K562 (cell line): ENCODE data around the gene YAE1. TPM values are rescaled to one million over a fixed set of nuclear protein-coding genes. Genes with fewer than 3 reads are reported as not detected.

ENCODE experiments used
- DDX20 ChIP-seq: fragments of 450-650 bp; IDR thresholded peaks from 2 replicates; pipeline ENCODE4 v1.6.1; 2016; ENCODE audit warnings: missing genetic modification characterization, low read depth, mild to moderate bottlenecking, missing compliant biosample characterization, moderate library complexity
- E2F4 ChIP-seq: sonication (generic); formaldehyde crosslinking; IDR thresholded peaks from 2 replicates; pipeline ENCODE4 v1.8.0; 2022; ENCODE audit warnings: mild to moderate bottlenecking, low read depth, missing genetic modification reagents
- EZH2 ChIP-seq: IDR thresholded peaks from 2 replicates; pipeline ENCODE4 v1.6.1; 2012; ENCODE audit warnings: low read depth, mild to moderate bottlenecking, inconsistent platforms, low read length, borderline replicate concordance
- GTF2A2 ChIP-seq: IDR thresholded peaks from 2 replicates; pipeline ENCODE4 v1.6.1; 2016; ENCODE audit warnings: mild to moderate bottlenecking, missing genetic modification characterization, missing compliant biosample characterization
- JUNB ChIP-seq: fragments of 450-650 bp; formaldehyde crosslinking; conservative IDR thresholded peaks from 2 replicates; pipeline ENCODE4 v1.4.0; 2020; ENCODE audit warnings: mild to moderate bottlenecking
- NR1H2 ChIP-seq: sonication (generic); formaldehyde crosslinking; IDR thresholded peaks from 2 replicates; pipeline ENCODE4 v1.4.0; 2020; ENCODE audit warnings: mild to moderate bottlenecking, missing genetic modification reagents
- NR2C1 ChIP-seq, 2 experiments: fragments of 450-650 bp; IDR thresholded peaks; 2 replicates each; pipeline ENCODE4 v1.6.1; 2017; ENCODE audit warnings: mild to moderate bottlenecking in 2 of 2, antibody characterized with exemption in 1 of 2, inconsistent platforms in 1 of 2, missing compliant biosample characterization in 1 of 2, missing genetic modification characterization in 1 of 2
- SAFB ChIP-seq: fragments of 200-400 bp; formaldehyde crosslinking; IDR thresholded peaks from 2 replicates; pipeline ENCODE4 v1.6.1; 2017; ENCODE audit warnings: low read depth, low read length, borderline replicate concordance
- SMAD3 ChIP-seq: fragments of 450-650 bp; formaldehyde crosslinking; conservative IDR thresholded peaks from 2 replicates; pipeline ENCODE4 v1.4.0; 2020; ENCODE audit warnings: mild to moderate bottlenecking
- SMARCE1 ChIP-seq: fragments of 450-650 bp; IDR thresholded peaks from 2 replicates; pipeline ENCODE4 v1.7.1; 2016; ENCODE audit warnings: mild to moderate bottlenecking
- STAT5A ChIP-seq: IDR thresholded peaks from 2 replicates; pipeline ENCODE4 v1.6.1; 2012; ENCODE audit warnings: low read length, inconsistent platforms, borderline replicate concordance
- ZBTB33 ChIP-seq: sonication (generic); formaldehyde crosslinking; IDR thresholded peaks from 2 replicates; pipeline ENCODE4 v1.8.1; 2023; ENCODE audit warnings: mild to moderate bottlenecking, missing genetic modification reagents
- ZBTB8A ChIP-seq: fragments of 450-650 bp; IDR thresholded peaks from 2 replicates; pipeline ENCODE4 v1.6.1; 2018; ENCODE audit warnings: mild to moderate bottlenecking, moderate library complexity; ENCODE audit not compliant: partially characterized antibody
- ZKSCAN1 ChIP-seq: fragments of 150-350 bp; IDR thresholded peaks from 2 replicates; pipeline ENCODE4 v1.6.1; 2016; ENCODE audit warnings: low read depth, low read length
- ZKSCAN3 ChIP-seq: fragments of 250-450 bp; sonication (Bioruptor Pico); IDR thresholded peaks from 2 replicates; pipeline ENCODE4 v1.4.0; 2020
- ZNF121 ChIP-seq: sonication (generic); formaldehyde crosslinking; conservative IDR thresholded peaks from 2 replicates; pipeline ENCODE4 v1.8.0; 2022; ENCODE audit warnings: missing genetic modification reagents
- ZNF431 ChIP-seq: sonication (generic); formaldehyde crosslinking; IDR thresholded peaks from 2 replicates; pipeline ENCODE4 v1.8.0; 2022; ENCODE audit warnings: mild to moderate bottlenecking, missing genetic modification reagents
- ZNF507 ChIP-seq: conservative IDR thresholded peaks from 2 replicates; pipeline ENCODE4 v1.6.1; 2017; ENCODE audit warnings: missing genetic modification characterization, missing compliant biosample characterization
- ZNF764 ChIP-seq: fragments of 250-450 bp; sonication (Bioruptor Pico); IDR thresholded peaks from 2 replicates; pipeline ENCODE4 v1.4.0; 2020; ENCODE audit warnings: low read depth, mild to moderate bottlenecking, moderate library complexity
- polyA plus RNA-seq, 8 experiments: library from polyadenylated mRNA; depleted of rRNA in 4 of 8; stranded (reverse) in 5 of 8; unstranded in 3 of 8; fragments of >200 nt; fragmentation: Nextera tagmentation in 2 of 8; fragmentation: Illumina TruSeq in 1 of 8; extraction: Ambion mirVana in 2 of 8; extraction: Trizol in 1 of 8; gene quantifications; 2 replicates each; pipeline versions ENCODE4 v1.2.1 to v1.2.3, GENCODE V29; 2011 to 2014; ENCODE audit warnings: inconsistent platforms in 1 of 8, missing spikeins in 1 of 8
- total RNA-seq, 7 experiments: library from RNA; depleted of rRNA in 6 of 7; stranded (reverse); fragments of >200 nt in 6 of 7; fragmentation: Illumina TruSeq in 2 of 7; extraction: Trizol in 2 of 7; gene quantifications; 2 replicates each; pipeline versions ENCODE4 v1.2.1 to v1.2.3, GENCODE V29; 2011 to 2021; ENCODE audit warnings: low replicate concordance in 1 of 7
- TF ChIP-seq, protein P1 (sequence below): fragments of 200-800 bp; sonication (Bioruptor generic); IDR thresholded peaks from 2 replicates; pipeline ENCODE4 v1.6.1; 2016; ENCODE audit warnings: missing genetic modification characterization, missing compliant biosample characterization

The YAE1 gene
- total and polyA plus RNA-seq, 9 of the 15 experiments (the other 6 are each of a cell fraction or from before 2014, with no cell fraction given), result 15.2 to 63.4 (median 30.1) TPM

GRCh38 chr7:39580149-39580874, 14.1 kb downstream of the YAE1 start (continued):
- 0 out of 2 replicates have a peak, but pooled peaks have one; percentile 12 for TF ChIP-seq ZBTB33
- TF ChIP-seq SMARCE1, result no peak
- TF ChIP-seq EZH2, result no peak
- no peak for TF ChIP-seq ZBTB8A
- no peak for TF ChIP-seq STAT5A
- no peak for TF ChIP-seq ZNF764 (CRISPR knock-in tag)
- TF ChIP-seq, protein P1, sequence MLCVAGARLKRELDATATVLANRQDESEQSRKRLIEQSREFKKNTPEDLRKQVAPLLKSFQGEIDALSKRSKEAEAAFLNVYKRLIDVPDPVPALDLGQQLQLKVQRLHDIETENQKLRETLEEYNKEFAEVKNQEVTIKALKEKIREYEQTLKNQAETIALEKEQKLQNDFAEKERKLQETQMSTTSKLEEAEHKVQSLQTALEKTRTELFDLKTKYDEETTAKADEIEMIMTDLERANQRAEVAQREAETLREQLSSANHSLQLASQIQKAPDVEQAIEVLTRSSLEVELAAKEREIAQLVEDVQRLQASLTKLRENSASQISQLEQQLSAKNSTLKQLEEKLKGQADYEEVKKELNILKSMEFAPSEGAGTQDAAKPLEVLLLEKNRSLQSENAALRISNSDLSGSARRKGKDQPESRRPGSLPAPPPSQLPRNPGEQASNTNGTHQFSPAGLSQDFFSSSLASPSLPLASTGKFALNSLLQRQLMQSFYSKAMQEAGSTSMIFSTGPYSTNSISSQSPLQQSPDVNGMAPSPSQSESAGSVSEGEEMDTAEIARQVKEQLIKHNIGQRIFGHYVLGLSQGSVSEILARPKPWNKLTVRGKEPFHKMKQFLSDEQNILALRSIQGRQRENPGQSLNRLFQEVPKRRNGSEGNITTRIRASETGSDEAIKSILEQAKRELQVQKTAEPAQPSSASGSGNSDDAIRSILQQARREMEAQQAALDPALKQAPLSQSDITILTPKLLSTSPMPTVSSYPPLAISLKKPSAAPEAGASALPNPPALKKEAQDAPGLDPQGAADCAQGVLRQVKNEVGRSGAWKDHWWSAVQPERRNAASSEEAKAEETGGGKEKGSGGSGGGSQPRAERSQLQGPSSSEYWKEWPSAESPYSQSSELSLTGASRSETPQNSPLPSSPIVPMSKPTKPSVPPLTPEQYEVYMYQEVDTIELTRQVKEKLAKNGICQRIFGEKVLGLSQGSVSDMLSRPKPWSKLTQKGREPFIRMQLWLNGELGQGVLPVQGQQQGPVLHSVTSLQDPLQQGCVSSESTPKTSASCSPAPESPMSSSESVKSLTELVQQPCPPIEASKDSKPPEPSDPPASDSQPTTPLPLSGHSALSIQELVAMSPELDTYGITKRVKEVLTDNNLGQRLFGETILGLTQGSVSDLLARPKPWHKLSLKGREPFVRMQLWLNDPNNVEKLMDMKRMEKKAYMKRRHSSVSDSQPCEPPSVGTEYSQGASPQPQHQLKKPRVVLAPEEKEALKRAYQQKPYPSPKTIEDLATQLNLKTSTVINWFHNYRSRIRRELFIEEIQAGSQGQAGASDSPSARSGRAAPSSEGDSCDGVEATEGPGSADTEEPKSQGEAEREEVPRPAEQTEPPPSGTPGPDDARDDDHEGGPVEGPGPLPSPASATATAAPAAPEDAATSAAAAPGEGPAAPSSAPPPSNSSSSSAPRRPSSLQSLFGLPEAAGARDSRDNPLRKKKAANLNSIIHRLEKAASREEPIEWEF (CRISPR knock-in tag), result no peak
- no peak for TF ChIP-seq SAFB
- TF ChIP-seq ZKSCAN3 (CRISPR knock-in tag), result no peak
- TF ChIP-seq ZKSCAN1, result no peak
- TF ChIP-seq ZNF121 (CRISPR knock-in tag), result no peak
- TF ChIP-seq ZNF507, result no peak
- no peak for TF ChIP-seq NR1H2 (CRISPR knock-in tag)
- TF ChIP-seq ZNF431 (CRISPR knock-in tag), result no peak
- TF ChIP-seq DDX20, result no peak
- TF ChIP-seq JUNB (CRISPR knock-in tag), result no peak
- TF ChIP-seq NR2C1 (IDR thresholded peaks at IDR 0.05), result no peak
- no peak for TF ChIP-seq NR2C1 (tag; IDR thresholded peaks at IDR 0.05)
- no peak for TF ChIP-seq E2F4
- TF ChIP-seq SMAD3 (CRISPR knock-in tag), result no peak
- TF ChIP-seq GTF2A2 (tag), result no peak
